Dermis microvascular lymphatic vessel endothelial cell (primary cell): ENCODE measurements around the gene TLCD4. TPM values are rescaled to one million over a fixed set of nuclear protein-coding genes. Genes with fewer than 3 reads are reported as not detected.
"Not testable (repeated sequence)": the region's sequence is repeated elsewhere in the genome, so short reads cannot be mapped to it uniquely, and the experiment has no call there.

ENCODE experiments used
- DNase-seq, 2 donors: peaks; one replicate each; pipeline versions ENCODE4 v3.0.0 to v3.0.0-alpha.2; 2010; ENCODE audit warnings: low read depth in 2 of 2
- total RNA-seq: library from RNA; depleted of rRNA; stranded (reverse); fragments of >200 nt; gene quantifications from 2 replicates; pipeline ENCODE4 v1.2.1, GENCODE V29; 2014

Gene TLCD4
- total RNA-seq, 1 donor from 2014 or later: under 0.01 TPM

- no peak for DNase-seq
Observed at GRCh38 chr1:95146637-95147036, 29.5 kb downstream of the TLCD4 start.

- DNase-seq: no peak
Observed at GRCh38 chr1:95154096-95154495, 36.9 kb downstream of the TLCD4 start.

- DNase-seq: not testable (repeated sequence)
Observed at GRCh38 chr1:95165569-95165968, 48.4 kb downstream of the TLCD4 start.

Other genes starting within 250 kb of the TLCD4 start
- gene CNN3, start 190.2 kb upstream of the TLCD4 start, total RNA-seq: 498 and 570 TPM in 2 replicates
- gene ALG14, start 44.4 kb upstream of the TLCD4 start, total RNA-seq: 1.5 and 1.9 TPM in 2 replicates
- 11.6 and 15.0 TPM in 2 replicates for gene RWDD3, start 116.9 kb downstream of the TLCD4 start, total RNA-seq